Stimulated activated CD8-positive, alpha-beta memory T cell treated with anti-CD3 and anti-CD28 coated beads, Interleukin-4, amount 100 ng/mL, for 48 hours (primary cell): ENCODE results near the gene COL23A1.
"Not testable (repeated sequence)": the region's sequence is repeated elsewhere in the genome, so short reads cannot be mapped to it uniquely, and the experiment has no call there.

ENCODE experiments used
- DNase-seq: peaks from one replicate; pipeline ENCODE4 v3.0.0-alpha.2; 2020

COL23A1 gene

DNA sequence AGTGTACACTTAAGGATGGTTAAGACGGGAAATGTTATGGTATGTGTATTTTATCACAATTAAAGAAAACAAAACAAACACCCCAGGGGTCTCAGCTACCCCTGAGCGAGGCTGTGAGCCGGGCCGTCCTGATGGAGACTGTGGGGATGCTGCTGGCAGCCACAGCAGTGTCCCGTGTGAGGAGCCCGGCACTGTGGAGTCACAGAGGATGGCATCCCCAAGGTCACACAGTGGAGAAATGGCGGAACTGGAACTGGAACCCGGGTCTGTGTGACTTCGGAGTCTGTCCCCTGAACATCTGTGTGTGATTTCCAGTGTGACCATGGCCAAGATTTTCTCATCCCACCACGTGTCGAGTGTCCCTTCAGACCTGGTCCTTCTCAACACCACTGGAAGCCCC lies 276.9 kb downstream of the COL23A1 start:
- no peak for DNase-seq

DNA sequence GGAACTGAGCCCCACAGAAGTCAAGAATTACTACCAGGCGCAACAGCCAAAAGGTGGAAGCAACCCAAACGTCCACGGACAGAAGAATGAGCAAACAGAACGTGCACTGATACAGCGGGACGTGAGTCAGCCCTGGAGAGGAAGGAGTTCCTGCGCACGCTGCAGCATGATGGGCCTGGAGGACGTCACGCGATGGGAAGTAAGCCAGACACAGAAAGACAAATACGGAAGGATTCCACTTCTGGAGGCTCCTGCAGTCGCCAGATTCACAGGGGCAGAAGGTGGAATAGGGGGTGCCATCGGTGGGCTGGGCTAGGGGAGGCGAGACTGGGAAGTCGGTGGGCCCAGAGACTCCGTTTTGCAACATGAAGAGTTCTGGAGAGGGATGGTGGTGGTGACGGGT lies 277.3 kb downstream of the COL23A1 start:
- DNase-seq = no peak

DNA sequence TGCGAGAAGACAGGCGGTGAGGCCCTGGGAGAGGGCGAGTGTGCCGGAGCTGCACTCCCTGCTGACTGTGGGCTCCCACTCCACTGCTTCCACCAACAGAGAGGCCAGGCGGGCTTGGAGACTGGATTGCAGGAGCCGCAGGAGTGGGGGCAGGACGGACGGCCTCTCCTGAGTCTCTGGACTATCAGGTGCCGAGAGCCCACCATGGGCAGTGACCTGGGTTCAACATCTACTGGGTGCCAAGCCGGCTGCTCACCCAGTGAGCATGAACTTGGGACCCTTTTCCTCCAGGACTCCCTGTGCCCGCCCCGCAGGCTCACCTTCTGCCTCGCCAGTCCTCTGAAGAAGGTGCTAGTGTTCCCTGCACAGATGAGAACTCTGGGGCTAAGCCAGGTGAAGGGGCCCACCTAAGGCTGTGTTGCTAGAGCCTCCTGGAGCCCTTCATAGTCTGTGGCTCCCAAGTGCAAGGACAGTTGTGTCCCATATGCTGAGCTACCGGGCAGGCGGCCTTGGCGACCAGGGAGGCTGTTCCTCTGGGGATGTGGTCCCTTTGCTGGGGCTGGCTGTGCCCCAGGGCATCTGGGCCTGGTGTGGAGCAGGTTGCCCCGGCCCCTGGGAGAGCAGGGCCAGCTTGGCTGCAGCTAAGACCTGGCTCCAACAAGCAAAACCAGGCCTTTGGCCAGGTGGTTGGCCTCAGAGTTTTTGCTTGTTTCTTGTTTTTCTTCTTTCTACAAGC lies 279.9 kb downstream of the COL23A1 start:
- no peak for DNase-seq

DNA sequence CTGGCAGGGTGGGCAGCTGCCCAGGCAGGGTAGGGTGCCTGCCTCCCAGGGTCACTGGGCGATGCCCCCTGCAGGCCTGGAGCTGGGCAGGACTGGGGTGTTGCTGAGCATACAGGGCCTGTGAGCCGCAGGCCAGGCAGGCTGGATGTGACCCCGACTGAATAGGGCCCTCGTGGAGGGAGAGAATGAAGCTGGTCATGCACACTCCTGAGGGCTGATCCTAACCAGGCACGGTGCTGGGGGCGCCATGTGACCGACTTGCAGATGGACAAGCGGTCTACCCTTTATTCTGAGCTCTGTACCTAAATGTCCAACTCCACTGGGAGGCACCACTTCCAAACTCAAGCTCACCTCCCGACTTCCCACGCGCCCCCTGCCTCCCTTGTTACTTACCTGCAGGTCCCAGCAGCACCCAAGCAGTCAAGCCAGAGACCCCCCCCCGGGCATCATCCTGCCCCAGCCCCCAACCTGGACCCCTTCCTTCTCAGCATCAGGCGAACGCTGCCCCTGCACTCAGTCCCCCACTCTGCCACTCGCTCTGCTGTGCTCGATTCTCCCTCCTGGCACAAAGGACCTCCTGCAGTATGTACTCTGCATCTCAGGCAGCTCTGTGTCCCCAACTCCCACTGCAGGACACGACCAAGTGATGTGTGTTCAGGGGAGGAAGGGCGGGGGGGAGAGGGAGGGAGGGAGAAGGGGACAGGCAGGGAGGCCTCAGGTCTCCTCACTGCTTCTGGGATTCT lies 280.8 kb downstream of the COL23A1 start:
- no peak for DNase-seq

DNA sequence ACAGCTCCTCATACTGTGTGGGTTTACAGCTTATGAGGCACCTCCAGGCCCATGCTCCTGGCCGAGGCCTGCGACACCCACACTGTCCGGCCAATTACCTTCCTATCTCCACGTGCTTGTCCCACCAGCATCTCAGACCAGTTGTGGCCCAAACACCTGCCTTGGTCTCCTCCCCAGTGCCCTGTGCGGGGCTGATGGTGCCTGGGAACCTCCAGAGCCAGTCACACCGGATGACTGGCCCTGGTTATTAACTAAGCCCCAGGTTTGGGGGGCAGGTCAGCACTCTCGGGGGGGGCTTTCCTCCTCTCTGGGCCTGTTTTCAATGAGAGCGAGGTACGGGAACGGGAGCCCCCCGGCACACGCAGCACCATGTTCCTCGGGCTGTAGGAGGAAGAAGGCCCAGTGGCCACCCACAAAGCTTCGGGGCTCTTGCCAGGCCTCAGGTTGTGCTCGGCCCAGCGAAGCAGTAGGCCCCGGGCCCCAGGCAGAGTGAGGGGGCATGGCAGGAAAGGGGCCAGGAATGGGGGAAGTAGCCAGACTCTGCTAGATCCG lies 281.6 kb downstream of the COL23A1 start:
- no peak for DNase-seq

DNA sequence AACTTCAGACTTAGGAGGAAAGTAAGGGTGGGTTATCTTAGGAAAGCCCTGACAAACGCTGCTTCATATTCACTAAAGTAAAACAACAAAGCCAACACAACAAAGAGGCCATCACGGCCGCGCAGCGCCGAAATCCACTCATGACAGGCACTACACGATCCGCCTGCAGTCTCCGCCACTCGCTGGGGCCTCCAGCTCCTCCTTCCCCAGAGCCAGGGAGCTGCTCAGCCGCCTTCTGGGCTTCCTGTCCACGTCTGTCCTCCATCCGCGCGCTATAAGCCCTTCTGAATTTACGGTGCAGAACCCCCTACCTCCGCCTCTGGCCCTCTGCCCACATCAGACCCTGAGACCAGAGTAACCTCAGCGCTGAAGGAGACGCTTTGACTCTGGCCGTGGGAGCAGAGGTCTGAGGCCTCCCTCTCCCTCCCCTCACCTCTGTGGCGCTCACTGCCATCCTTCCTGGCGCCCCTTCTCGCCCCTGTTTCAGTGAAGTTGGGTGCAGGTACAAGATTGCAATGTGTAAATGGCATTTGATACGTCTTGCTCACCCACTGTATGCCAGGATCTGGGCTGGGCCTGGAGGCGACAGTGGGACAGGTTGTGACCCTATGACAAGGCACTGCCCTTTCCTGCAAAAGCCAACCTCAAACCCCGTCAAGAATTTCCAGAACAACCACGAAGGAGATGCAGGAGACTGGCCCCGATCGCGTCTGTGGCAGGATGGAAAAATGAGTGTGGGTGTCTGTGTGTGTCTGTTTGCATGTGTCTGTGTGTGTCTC lies 282.7 kb downstream of the COL23A1 start:
- no peak for DNase-seq

DNA sequence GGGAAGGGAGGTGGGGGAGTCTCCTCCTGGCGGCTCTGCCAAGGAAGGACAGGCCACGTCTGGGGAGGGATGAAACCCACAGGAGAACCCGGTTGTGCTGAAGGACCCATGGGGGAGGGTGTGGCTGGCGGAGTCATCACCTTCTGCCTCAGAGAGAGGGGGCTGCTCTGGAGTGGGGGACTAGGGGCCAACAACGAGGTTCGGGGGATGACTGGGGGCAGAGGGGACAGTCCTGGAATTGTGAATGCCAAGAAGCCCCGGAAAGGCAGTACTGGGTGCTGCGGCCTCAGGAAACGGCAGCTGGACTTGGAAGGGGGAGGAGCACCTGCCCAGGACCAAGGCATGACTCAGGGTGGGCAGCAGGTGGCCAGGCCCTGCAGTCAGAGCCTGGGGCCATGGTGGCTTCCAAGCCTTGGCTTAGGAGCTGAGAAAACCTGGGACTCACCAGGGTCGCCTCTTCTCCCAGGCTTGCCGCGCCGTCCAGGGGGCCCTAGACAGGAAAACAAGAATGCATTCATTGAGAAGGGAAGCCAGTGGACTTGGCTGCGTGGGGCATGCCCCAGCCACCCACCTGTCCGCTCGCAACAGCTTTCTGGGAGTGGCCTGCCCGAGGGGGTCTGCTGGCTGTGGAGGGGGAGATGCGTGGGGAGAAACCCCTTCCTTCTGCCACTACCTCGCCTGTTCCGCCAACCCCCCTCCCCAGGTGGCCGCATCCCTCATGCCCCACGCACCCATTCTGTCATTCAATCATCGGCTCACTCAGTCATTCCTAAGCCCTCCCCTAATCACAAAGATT lies 283.6 kb downstream of the COL23A1 start:
- no peak for DNase-seq

DNA sequence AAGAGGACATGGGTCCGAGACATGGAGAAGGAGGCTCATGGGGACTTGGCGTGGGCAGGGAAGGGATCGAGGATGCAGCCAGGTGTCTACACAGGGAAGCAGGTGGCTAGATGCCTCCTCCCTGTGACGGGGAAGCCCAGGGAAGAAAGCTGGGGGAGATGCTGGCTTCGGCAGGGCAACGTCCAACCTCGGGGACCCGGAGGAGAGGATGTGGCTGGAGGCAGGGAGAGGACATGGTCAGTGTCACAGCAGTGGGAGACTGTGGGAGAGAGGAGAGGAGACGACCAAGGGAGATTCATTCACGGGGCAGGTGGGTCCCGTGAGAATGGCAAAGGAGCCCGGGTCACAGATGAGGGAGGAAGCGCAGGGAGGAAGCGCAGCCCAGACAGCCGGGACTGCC lies 284.4 kb downstream of the COL23A1 start:
- DNase-seq = no peak

DNA sequence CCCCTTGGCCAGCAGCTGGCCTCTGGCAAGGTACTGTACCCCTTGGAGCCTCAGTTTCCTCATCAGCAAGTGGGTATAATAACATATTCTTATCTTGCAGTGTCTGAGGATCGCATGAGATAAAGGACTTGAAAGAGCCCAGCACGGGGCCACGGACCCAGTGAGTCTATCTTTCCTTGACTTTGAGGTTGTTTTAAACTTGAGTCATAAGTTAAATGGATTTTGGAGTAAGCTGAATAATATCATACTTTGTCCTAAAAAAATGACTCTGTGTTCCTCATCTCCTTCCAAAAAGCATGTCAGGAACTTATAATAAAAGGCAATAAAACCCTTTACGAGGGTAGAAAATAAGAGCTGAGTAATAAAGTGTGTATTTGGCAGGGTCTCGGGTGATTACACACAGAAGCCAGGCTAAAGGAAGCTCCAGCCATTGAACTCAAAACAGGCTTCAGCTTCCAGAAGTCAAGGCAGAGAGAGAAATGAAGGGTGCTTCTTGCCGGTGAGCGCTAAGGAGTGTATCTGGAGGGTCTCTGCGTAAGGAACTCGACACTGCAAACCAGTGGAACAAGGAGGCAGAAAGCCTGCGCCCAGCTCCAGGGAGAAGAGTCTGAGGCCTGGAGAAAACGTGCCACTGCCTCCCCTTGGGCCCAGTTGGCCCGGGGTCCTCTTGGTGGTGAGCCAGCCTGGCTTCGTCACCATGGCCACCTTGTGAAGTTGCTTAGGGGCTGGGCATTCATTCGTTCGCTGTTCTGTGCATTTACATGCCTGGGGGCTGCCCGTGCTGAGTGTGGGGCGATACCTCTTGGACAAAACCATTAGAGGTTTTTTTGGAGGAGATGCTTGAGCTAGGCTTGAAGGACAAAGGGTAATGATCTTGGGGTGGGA lies 285.2 kb downstream of the COL23A1 start:
- DNase-seq = no peak

DNA sequence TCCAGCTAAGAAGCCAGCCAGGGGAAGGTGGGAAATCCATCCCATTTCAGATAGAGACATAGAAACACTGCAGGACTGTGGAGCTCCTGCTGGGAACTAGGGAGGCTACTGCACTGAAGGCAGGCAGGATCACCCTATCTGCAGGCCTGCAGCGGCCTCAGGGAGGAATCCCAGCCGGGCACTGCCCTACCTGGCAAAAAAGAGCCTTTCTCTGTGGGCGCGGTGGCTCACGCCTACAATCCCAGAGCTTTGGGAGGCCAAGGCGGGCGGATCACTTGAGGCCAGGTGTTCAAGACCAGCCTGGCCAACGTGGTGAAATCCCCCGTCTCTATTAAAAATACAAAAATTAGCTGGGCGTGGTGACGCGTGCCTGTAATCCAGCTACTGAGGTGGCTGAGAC lies 286.2 kb downstream of the COL23A1 start:
- DNase-seq = no peak

DNA sequence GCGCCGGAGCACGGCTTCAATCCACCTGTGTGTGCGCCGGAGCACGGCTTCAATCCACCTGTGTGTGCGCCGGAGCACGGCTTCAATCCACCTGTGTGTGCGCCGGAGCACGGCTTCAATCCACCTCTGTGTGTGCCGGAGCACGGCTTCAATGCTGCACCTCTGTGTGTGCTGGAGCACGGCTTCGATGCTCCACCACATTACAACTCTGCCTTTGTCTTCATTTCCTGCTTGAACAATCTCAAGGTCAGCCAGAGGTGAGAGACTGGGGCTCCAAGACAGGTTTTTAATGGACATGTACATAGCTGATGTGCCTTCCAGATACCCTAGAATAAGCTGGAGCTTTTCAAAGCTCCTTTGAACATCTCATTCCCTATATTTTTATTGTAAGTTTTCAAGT lies 287.9 kb downstream of the COL23A1 start:
- DNase-seq = not testable (repeated sequence)

DNA sequence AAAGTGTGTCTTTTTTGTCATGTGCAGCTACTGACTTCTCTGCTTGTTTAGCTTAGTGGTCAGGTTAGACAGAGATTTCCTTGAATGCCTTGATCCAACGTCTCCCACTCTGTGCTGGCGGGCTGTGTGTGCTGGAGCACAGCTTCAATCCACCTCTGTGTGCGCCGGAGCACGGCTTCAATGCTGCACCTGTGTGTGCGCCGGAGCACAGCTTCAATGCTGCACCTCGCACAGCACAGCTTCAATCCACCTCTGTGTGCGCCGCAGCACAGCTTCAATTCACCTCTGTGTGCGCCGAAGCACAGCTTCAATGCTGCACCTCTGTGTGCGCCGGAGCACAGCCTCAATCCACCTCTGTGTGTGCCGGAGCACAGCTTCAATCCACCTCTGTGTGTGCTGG lies 288.6 kb downstream of the COL23A1 start:
- no peak for DNase-seq

DNA sequence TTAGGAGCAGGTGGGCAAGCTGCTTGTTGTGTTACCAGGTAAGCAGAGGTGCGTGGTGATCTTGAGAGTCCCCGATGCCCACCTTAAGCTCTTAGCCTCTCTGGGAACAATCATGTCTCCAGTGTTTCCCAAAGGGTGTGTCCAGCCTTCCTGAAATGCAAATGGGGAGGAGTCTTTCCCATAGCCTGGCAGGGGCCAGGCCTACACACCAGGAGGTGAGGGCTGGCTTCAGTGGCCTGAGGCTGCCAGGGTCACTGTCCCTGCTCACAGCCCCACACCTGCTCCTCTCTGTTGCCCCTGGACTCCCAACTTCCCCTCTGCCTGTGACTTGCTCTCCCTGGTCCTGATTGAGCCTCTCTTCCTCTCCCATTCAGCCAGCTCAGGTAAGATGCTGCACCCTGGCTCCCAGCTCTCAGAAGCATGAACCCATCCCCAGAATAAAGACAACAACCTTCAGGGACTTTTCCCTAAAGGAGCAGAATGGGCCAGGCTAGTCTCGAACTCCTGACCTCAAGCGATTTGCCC lies 291.8 kb downstream of the COL23A1 start:
- DNase-seq = no peak

DNA sequence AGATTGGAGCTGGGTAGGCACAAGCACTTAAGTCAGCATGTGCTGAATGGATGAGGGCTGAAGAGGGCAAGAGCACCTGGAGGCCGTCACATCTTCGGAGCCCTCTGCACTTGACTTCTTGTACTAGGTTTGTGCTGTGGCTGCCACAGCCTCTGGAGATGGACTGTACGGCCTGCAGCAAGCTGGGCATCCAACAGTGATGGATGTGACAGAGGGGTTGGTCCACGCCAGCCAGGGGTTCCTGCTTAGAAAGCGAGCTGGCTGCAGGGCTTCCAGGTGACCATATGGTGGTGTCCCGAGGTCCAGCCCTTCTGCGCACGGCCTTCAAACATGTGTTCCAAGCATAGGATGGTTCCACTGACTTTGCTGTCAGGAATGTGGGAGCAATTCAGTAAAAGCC lies 292.4 kb downstream of the COL23A1 start:
- DNase-seq = no peak

DNA sequence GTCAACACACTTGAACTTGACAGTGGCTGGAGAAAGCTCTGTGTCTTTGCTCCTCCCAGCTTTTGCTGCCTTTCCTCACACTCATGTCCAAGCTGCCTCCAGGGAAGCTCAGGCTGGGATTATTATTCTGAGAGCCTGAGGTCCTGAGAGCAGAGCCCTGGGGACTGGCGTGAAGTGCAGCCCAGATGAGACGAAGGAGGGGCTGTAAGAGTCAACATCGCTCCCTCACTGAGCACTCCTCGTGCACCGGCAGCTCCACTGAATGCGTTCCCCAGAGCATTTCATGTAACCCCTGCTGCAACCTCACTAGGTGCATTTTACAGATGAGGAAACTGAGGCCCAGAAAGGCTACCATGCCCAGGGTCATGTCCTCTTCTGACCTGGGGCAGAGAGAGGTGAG lies 294.1 kb downstream of the COL23A1 start:
- DNase-seq = no peak

DNA sequence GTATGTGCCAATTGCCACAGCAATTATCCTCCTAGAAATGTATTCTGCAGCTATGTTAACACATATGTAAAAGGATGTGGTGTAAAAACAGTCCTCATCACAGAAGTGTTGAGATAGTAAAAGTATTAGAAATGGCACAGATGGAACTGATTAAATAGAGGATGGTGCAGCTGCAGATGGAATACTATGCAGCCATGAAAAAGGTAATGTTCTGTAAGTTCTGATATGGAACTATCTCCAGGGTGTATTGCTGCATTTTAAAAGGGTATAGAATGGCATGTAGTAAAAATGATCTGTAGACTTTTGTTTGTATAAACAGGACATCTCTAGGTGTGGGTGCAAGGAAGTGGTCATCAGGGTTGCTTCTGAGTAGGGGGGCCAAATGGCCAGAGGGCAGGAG lies 294.6 kb downstream of the COL23A1 start:
- DNase-seq = no peak

DNA sequence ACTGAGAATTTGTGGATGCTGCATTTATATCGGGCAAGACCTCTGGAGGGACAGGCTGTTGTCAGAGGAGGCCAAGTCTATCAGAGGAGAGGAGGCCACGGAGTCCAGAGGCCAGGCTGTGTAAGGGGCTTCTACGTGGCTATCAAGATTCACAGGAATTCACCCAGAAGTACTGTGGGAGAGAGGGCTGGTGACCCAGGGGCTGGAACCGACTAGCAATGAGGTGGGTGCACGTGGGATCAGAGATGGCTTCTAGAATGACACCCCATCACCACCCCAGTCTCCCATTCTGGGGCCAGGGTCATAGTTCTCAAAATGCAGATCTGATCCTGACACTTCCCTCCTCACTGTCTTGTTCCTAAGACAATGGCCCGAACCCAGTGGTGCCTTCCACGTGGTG lies 296.4 kb downstream of the COL23A1 start:
- no peak for DNase-seq

DNA sequence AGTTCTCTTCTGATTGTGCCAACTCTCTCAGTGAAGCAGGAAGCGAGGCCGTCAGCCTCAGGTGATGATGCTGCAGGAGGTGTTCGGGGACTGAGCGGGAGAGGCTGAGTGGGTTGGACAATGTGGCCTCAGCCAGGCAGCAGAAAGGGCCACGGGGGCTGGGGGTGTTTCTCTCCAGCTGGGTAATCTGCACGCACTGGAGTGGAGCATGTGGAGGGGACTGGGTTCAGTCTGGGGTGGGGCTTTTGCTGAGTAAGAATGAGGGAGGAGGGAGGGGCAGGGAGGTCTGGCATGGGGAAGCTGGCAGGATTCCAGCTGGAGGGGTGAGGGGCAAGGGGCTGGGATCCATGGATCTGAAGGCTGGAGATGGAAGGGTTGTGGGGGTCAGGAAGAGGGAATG lies 296.8 kb downstream of the COL23A1 start:
- no peak for DNase-seq

DNA sequence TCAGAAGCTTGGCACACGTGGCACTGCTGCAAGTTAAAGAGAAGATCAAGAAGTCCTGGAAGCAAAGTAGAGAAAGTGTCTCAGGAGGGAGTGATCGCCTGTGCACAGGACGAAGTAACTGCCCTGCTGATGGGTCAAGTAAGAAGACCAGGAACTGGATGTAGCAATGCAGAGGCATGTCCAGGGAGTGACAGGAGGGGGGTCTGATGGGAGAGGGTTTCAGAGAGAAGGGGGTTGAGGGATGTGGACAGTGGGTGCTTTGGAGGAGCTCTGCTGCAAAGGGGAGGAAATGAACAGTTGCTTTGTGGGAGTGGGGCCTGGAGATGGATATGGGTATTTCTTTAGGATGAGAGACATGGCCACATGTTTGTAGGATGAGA lies 297.4 kb downstream of the COL23A1 start:
- no peak for DNase-seq

DNA sequence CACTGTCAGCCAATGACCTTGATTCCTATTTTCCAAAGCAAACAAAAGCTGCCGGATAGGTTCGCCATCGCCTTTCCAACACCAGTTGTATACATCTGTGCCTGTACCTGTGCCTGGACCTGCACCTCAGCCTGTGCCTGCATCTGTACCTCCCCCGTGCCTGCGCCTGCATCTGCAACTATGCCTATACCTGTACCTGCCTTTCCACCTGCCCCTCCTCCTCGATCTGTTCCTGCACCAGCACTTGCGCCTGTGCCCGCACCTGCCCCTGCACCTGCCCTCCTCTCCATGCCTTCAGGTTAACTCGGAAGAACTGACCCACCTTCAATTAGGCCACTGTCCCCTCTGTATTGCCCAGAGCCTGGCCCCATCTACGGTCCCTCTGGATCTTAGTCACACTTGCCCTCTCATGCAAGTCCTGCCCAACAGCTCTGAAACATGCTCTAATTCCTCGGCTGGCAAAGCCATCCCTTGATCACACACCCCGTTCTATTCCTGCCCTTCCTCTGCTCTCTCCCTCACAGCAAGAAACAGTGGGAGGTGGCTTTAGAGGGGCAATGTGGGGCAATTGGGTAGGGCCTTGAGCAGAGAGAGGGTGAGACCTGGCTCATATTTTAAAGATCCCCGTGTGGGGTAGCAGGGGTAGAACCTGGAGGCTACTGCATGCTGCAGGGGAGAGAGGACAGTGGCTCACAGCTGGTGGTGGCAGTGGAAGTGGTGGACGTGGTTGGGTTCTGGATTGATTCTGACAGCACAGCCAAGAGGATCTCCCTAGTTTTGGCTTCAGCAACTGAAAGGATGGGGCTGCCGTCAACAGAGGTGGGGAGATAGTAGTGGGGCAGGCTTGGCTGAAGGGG lies 298.0 kb downstream of the COL23A1 start:
- DNase-seq = no peak
